ENCODE measurements around the gene MAD1L1.
"Not testable (repeated sequence)": the region's sequence is repeated elsewhere in the genome, so short reads cannot be mapped to it uniquely, and the experiment has no call there.

The MAD1L1 gene

GRCh38 chr7:2162004-2162902 is 70.5 kb downstream of the MAD1L1 start:
- WGBS, result 80% methylated on average over 10 of the region's 17 CpGs
- not testable (repeated sequence) for H3K9me3 ChIP-seq (ENCODE audit: insufficient read depth, low read depth, low read length); H3K9ac ChIP-seq (ENCODE audit: low read depth, low read length); H3K27me3 ChIP-seq (ENCODE audit: insufficient read depth, low read length); H3K36me3 ChIP-seq (ENCODE audit: insufficient read depth, low read length); H3K4me3 ChIP-seq (ENCODE audit: low read length)
- Histone ChIP-seq H3K4me1 (ENCODE audit: insufficient read depth, low read length) (peaks cover 26% of the 10 kb centered on the region), H3K27ac (ENCODE audit: low read depth, low read length) (peak overlapping the region; percentile 70)

DNA sequence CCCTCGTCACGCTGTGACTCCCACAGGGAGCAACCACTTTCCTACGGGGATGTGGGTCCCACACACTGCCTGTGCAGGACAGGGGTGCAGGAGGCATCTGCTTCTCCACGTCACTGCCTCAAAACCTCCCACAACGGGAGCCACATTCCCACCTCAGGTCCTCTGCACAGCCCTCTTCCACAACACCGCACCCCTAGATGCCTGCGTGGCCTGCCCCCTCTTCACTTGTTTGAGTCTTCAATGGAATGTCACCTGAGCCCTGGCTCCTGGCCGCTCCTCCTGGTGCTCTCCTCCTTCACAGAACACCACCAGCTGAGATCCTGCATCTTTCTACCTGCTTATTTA is 73.6 kb downstream of the MAD1L1 start:
- no peaks in the 10 kb centered on the region for H3K27me3 ChIP-seq (ENCODE audit: insufficient read depth, low read length)
- WGBS, result 84% methylated on average over 8 of the region's 8 CpGs
- no peak overlapping the region for H3K9ac ChIP-seq (ENCODE audit: low read depth, low read length)
- H3K4me3 ChIP-seq (ENCODE audit: low read length), result no peak overlapping the region
- peaks cover 25% of the 10 kb centered on the region for H3K4me1 ChIP-seq (ENCODE audit: insufficient read depth, low read length)
- H3K36me3 ChIP-seq (ENCODE audit: insufficient read depth, low read length), result no peaks in the 10 kb centered on the region
- no peak overlapping the region for H3K27ac ChIP-seq (ENCODE audit: low read depth, low read length)
- H3K9me3 ChIP-seq (ENCODE audit: insufficient read depth, low read depth, low read length), result no peaks in the 10 kb centered on the region

- Histone ChIP-seq H3K4me3 (ENCODE audit: low read length) (no peak overlapping the region), H3K9me3 (ENCODE audit: insufficient read depth, low read depth, low read length) (no peaks in the 10 kb centered on the region), H3K36me3 (ENCODE audit: insufficient read depth, low read length) (no peaks in the 10 kb centered on the region), H3K9ac (ENCODE audit: low read depth, low read length) (no peak overlapping the region), H3K4me1 (ENCODE audit: insufficient read depth, low read length) (peaks cover 20% of the 10 kb centered on the region), H3K27ac (ENCODE audit: low read depth, low read length) (no peak overlapping the region), H3K27me3 (ENCODE audit: insufficient read depth, low read length) (no peaks in the 10 kb centered on the region)
- WGBS, result 94% methylated on average over 13 of the region's 13 CpGs
Measured at GRCh38 chr7:2158331-2159175, 74.2 kb downstream of the MAD1L1 start.

GRCh38 chr7:2157473-2158279 is 75.1 kb downstream of the MAD1L1 start:
- no peaks in the 10 kb centered on the region for H3K36me3 ChIP-seq (ENCODE audit: insufficient read depth, low read length)
- H3K9me3 ChIP-seq (ENCODE audit: insufficient read depth, low read depth, low read length), result no peaks in the 10 kb centered on the region
- H3K4me3 ChIP-seq (ENCODE audit: low read length), result no peak overlapping the region
- 93% methylated on average over 19 of the region's 19 CpGs for WGBS
- H3K9ac ChIP-seq (ENCODE audit: low read depth, low read length), result no peak overlapping the region
- H3K27me3 ChIP-seq (ENCODE audit: insufficient read depth, low read length), result no peaks in the 10 kb centered on the region
- H3K27ac ChIP-seq (ENCODE audit: low read depth, low read length), result no peak overlapping the region
- H3K4me1 ChIP-seq (ENCODE audit: insufficient read depth, low read length), result peaks cover 12% of the 10 kb centered on the region

- no peaks in the 10 kb centered on the region for H3K27me3 ChIP-seq (ENCODE audit: insufficient read depth, low read length)
- H3K4me1 ChIP-seq (ENCODE audit: insufficient read depth, low read length), result peaks cover 10% of the 10 kb centered on the region
- H3K36me3 ChIP-seq (ENCODE audit: insufficient read depth, low read length), result no peaks in the 10 kb centered on the region
- 93% methylated on average over 15 of the region's 15 CpGs for WGBS
- no peak overlapping the region for H3K27ac ChIP-seq (ENCODE audit: low read depth, low read length)
- H3K9me3 ChIP-seq (ENCODE audit: insufficient read depth, low read depth, low read length), result no peaks in the 10 kb centered on the region
- no peak overlapping the region for H3K4me3 ChIP-seq (ENCODE audit: low read length)
- H3K9ac ChIP-seq (ENCODE audit: low read depth, low read length), result no peak overlapping the region
Measured at GRCh38 chr7:2156756-2157472, 75.8 kb downstream of the MAD1L1 start.

DNA sequence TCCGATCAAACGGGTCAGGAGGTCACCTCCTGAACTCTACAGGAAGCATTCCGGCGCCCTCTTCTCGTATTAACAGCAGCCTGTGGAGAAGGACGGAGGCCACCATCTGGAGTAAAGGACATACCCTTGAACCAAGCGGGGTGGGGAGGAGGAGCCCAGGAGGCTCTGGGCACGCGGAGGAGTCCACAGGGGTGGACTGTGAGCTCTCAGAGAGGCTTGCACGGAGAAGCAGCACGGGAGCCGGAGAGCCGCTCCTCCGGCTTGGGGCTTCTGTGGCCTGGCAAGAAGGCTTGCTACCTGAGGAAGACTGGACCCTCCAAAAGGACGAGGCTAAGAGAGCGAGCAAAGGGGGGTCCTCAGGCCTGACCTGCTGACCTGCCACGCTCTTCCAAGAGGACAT is 77.9 kb downstream of the MAD1L1 start:
- Histone ChIP-seq H3K27ac (ENCODE audit: low read depth, low read length) (no peak overlapping the region), H3K4me1 (ENCODE audit: insufficient read depth, low read length) (peaks cover 12% of the 10 kb centered on the region), H3K36me3 (ENCODE audit: insufficient read depth, low read length) (no peaks in the 10 kb centered on the region), H3K4me3 (ENCODE audit: low read length) (no peak overlapping the region), H3K9ac (ENCODE audit: low read depth, low read length) (no peak overlapping the region), H3K9me3 (ENCODE audit: insufficient read depth, low read depth, low read length) (no peaks in the 10 kb centered on the region), H3K27me3 (ENCODE audit: insufficient read depth, low read length) (no peaks in the 10 kb centered on the region)
- WGBS, result 94% methylated on average over 17 of the region's 17 CpGs

GRCh38 chr7:2154121-2154520 is 78.6 kb downstream of the MAD1L1 start:
- H3K27ac ChIP-seq (ENCODE audit: low read depth, low read length), result no peak overlapping the region
- H3K27me3 ChIP-seq (ENCODE audit: insufficient read depth, low read length), result no peaks in the 10 kb centered on the region
- no peak overlapping the region for H3K9ac ChIP-seq (ENCODE audit: low read depth, low read length)
- H3K4me1 ChIP-seq (ENCODE audit: insufficient read depth, low read length), result 0 out of 2 replicates have a peak, but pooled peaks cover 5% of the 10 kb centered on the region
- WGBS, result 93% methylated on average over 6 of the region's 6 CpGs
- no peaks in the 10 kb centered on the region for H3K9me3 ChIP-seq (ENCODE audit: insufficient read depth, low read depth, low read length)
- no peak overlapping the region for H3K4me3 ChIP-seq (ENCODE audit: low read length)
- no peaks in the 10 kb centered on the region for H3K36me3 ChIP-seq (ENCODE audit: insufficient read depth, low read length)

DNA sequence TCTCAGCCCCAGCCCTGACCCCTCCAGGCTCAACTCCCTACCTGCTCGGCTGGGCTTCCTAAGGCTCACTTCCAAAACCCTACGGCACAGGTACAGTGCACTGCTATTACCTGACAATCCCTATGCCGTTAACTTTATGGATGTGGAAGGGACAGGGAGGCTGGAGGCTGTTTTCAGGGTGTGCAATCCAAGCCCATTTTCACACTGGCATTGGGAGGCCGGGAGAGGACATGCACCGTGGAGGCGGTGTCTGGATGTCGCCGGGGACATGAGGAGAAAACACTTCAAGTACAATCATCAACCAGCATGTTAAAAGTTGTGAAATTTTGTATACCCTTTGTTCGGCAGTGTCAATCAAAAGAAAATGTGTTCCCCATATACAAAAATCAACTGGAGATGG is 80.1 kb downstream of the MAD1L1 start:
- Histone ChIP-seq H3K27me3 (ENCODE audit: insufficient read depth, low read length) (no peaks in the 10 kb centered on the region), H3K9ac (ENCODE audit: low read depth, low read length) (no peak overlapping the region), H3K36me3 (ENCODE audit: insufficient read depth, low read length) (0 out of 2 replicates have a peak, but pooled peaks cover 2% of the 10 kb centered on the region), H3K4me3 (ENCODE audit: low read length) (no peak overlapping the region), H3K27ac (ENCODE audit: low read depth, low read length) (no peak overlapping the region), H3K9me3 (ENCODE audit: insufficient read depth, low read depth, low read length) (no peaks in the 10 kb centered on the region), H3K4me1 (ENCODE audit: insufficient read depth, low read length) (0 out of 2 replicates have a peak, but pooled peaks cover 3% of the 10 kb centered on the region)
- WGBS, result 97% methylated on average over 7 of the region's 9 CpGs

DNA sequence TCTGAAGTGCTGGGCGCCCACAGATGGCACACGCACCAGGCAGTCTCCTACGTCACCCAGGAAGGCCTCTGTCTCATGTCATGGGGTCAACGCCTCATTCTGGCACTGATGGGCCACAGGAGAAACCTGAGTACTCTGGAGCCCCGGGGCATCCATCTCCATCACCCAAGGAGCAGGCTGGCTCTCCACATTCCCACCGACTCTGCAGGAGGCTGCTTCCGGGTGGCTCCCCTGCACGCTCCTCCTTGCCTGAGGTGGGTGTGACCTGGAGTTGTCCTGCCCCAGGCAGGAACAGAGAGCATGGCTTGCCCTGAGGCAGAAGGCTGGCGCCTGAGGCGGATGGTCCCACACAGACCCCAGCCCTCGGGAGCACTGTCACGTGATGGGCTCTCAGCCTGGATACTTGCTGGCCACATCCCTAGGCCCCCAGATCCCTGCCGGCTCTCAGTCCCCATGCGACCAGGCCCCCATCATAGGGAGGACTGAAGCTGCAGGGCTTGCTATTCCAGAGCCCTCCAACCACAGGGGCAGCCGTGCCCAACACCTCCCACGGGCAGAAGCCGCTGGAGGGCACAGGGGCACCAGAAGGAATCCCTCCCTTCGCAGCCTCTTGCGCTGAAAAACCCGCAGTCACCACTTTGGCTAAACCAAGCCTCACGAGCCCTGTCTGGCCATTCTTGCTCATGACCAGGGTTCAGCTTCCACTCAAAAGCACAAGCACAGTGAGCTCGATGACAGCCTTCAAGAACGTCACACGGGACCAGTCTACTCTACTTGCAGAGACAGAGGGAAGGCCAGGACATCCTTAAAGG is 80.7 kb downstream of the MAD1L1 start:
- no peak overlapping the region for H3K4me3 ChIP-seq (ENCODE audit: low read length)
- no peaks in the 10 kb centered on the region for H3K27me3 ChIP-seq (ENCODE audit: insufficient read depth, low read length)
- H3K9me3 ChIP-seq (ENCODE audit: insufficient read depth, low read depth, low read length), result no peaks in the 10 kb centered on the region
- H3K9ac ChIP-seq (ENCODE audit: low read depth, low read length), result no peak overlapping the region
- no peak overlapping the region for H3K27ac ChIP-seq (ENCODE audit: low read depth, low read length)
- H3K36me3 ChIP-seq (ENCODE audit: insufficient read depth, low read length), result 0 out of 2 replicates have a peak, but pooled peaks cover 4% of the 10 kb centered on the region
- WGBS, result 93% methylated on average over 24 of the region's 24 CpGs
- 0 out of 2 replicates have a peak, but pooled peaks cover 3% of the 10 kb centered on the region for H3K4me1 ChIP-seq (ENCODE audit: insufficient read depth, low read length)

GRCh38 chr7:2151237-2151636 is 81.5 kb downstream of the MAD1L1 start:
- H3K4me3 ChIP-seq (ENCODE audit: low read length), result no peak overlapping the region
- 0 out of 2 replicates have a peak, but pooled peaks cover 3% of the 10 kb centered on the region for H3K4me1 ChIP-seq (ENCODE audit: insufficient read depth, low read length)
- no peaks in the 10 kb centered on the region for H3K27me3 ChIP-seq (ENCODE audit: insufficient read depth, low read length)
- H3K36me3 ChIP-seq (ENCODE audit: insufficient read depth, low read length), result peaks cover 11% of the 10 kb centered on the region; the same call in 1 of the 2 replicates
- no peak overlapping the region for H3K9ac ChIP-seq (ENCODE audit: low read depth, low read length)
- H3K9me3 ChIP-seq (ENCODE audit: insufficient read depth, low read depth, low read length), result no peaks in the 10 kb centered on the region
- 87% methylated on average over 8 of the region's 8 CpGs for WGBS
- no peak overlapping the region for H3K27ac ChIP-seq (ENCODE audit: low read depth, low read length)

Measured in HUES64 (cell line).